GM18517 (cell line): ENCODE measurements around the gene NEURL4.

Source experiments
- ATAC-seq: cut with Tn5 transposase; IDR thresholded peaks from one replicate; pipeline ENCODE4 v1.9.1; 2021; ENCODE audit warnings: mild to moderate bottlenecking, moderate library complexity; ENCODE audit not compliant: unreplicated experiment

NEURL4 gene

DNA sequence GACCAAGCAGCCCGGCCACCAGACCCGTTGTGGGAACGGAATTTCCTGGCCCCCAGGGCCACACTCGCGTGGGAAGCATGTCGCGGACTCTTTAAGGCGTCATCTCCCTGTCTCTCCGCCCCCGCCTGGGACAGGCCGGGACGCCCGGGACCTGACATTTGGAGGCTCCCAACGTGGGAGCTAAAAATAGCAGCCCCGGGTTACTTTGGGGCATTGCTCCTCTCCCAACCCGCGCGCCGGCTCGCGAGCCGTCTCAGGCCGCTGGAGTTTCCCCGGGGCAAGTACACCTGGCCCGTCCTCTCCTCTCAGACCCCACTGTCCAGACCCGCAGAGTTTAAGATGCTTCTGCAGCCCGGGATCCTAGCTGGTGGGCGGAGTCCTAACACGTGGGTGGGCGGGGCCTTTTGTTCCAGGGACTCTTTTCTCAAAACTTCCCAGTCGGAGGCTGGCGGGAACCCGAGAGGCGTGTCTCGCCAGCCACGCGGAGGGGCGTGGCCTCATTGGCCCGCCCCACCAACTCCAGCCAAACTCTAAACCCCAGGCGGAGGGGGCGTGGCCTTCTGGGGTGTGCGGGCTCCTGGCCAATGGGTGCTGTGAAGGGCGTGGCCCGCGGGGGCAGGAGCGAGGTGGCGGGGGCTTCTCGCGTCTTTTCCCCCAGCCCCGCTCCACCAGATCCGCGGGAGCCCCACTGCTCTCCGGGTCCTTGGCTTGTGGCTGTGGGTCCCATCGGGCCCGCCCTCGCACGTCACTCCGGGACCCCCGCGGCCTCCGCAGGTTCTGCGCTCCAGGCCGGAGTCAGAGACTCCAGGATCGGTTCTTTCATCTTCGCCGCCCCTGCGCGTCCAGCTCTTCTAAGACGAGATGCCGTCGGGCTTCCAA lies 47.8 kb downstream of the NEURL4 start, which contains the start of gene SLC2A4:
Gene SLC2A4, plus strand, starts transcription at position 645 of the 879 bp plus-strand sequence. Its CDS starts 217 bp downstream, at position 862.
- no peak for ATAC-seq

DNA sequence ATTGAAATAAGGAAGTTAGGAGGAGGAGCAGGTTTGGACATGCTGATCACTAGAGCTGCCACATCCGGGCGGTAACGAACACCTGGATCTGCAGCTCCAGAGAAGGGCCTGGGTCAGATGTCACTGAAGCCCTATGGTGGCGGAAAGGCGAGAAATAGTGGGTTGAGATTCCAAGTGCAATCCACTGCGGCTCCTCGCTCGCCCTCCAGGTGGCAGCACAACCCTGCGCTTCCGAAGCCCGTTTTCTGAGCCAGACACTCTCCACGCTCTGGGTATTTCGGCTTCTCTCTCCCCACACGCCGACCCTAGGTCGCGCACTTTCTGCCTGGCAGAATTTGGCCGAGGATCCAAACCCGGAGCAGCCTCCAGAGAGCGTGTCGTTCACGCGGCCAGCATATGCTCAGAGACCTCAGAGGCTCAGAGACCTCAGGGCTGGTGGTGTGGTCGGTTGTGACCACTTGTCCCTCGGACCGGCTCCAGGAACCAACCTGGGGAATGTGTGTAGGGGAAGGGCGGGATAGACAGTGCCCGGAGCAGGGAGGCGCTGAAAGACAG lies 48.5 kb downstream of the NEURL4 start:
- ATAC-seq: peak; percentile 70

DNA sequence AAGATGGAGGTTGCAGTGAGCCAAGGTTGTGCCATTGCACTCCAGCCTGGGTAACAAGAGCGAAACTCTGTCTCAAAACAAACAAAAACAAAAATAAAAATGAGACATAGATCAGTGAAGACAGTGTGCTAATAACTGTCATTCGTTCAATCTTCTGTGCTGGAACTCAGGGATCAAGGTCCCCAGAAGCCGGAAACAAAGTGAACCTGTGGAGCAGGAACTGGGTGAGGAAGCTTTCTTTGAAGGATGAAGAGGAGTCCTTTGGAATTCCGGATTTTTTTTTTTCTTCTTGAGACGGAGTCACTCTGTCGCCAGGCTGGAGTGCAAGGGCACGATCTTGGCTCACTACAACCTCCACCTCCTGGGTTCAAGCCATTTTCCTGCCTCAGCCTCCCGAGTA lies 49.7 kb downstream of the NEURL4 start:
- ATAC-seq: no peak

DNA sequence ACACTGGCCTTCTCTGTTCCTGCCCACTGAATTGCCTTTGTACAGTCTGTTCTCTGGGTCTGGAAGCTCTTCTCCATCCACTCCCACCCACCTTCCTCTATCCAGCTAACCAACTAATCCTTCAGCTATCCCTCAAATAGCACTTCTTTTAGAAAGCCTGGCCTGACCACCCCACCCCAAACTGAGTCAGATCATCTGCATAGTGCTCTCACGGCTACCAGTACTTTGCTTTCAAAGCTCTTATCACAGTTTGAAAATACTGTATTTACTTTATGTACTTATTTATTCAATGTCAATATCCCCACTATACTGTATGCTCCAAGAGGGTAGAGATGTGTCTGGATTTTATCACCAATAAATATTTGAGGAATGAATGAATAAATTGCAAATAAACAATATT lies 62.4 kb downstream of the NEURL4 start:
- no peak for ATAC-seq
